ENCODE measurements around the gene FOXO1.
"Not testable (repeated sequence)": the region's sequence is repeated elsewhere in the genome, so short reads cannot be mapped to it uniquely, and the experiment has no call there.

GRCh38 chr13:40714433-40714832 lies 48.0 kb upstream of the FOXO1 start:
- TF ChIP-seq CTCF (IDR thresholded peaks at IDR 0.05; ENCODE audit: low read length); EZH2 (IDR thresholded peaks at IDR 0.05; ENCODE audit: borderline replicate concordance, low read length): not testable (repeated sequence)
